Hematopoietic multipotent progenitor cell treated with erythropoietin and hydrocortisone succinate and interleukin-3 and kit ligand, for 6 days (in vitro differentiated cells): Measurements from ENCODE around the gene PTPN21.
"Not testable (repeated sequence)": the region's sequence is repeated elsewhere in the genome, so short reads cannot be mapped to it uniquely, and the experiment has no call there.

ENCODE experiments used
- DNase-seq: peaks from one replicate; pipeline ENCODE4 v3.0.0-alpha.2; 2015

PTPN21 gene

DNA sequence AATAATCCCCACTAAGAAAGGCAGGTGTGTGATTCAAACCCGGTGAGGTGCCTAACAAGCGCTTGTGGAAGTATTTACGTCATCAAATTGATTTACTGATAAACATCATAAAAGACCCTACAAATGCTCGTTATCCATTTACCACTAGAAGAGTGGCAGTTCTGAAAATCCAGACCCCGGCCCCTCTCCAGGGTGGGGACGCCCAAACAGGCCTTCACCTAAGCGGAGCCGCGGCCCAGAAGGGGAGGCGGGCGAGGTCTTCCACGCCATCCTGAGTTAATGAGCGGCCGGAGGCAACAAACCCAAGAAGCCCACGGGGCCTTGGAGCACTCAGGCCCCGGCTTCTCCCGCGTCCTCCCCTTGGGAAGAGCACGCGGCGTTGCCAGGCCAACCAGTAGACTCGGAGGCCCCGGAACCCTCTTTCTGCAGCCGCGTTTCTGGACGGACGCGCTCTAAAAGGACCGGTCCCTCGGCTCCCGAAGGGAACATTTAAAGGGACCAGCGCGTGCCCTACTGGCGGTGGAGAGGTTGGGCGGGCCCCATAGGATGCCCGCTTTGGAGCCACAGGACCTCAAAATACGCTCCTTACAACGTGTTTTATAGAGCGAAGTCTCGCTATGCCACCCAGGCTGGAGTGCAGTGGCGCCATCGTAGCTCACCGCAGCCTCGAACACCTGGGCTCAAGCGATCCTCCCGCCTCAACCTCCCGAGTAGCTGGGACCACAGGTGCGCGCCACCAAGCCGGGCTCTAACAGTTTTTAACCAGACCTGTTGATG lies 3.5 kb downstream of the PTPN21 start:
- peak; percentile 70 for DNase-seq

DNA sequence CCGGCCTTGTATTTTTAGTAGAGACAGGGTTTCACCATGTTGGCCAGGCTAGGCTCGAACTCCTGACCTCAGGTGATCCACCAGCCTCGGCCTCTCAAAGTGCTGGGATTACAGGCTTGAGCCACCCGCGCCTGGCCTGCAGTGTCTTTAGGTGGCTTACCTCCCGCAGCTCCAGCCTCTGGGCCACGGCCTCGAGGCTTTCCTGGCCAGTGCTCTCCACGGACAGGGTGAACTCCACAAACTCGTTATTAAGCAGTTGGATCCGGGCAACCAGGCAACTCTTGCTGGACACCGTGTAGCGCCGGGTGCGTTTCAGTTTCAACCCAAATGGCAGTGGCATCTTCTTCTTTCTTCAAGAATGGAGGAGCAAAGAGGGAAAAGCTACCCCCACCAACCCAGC lies 4.7 kb downstream of the PTPN21 start:
- no peak for DNase-seq

DNA sequence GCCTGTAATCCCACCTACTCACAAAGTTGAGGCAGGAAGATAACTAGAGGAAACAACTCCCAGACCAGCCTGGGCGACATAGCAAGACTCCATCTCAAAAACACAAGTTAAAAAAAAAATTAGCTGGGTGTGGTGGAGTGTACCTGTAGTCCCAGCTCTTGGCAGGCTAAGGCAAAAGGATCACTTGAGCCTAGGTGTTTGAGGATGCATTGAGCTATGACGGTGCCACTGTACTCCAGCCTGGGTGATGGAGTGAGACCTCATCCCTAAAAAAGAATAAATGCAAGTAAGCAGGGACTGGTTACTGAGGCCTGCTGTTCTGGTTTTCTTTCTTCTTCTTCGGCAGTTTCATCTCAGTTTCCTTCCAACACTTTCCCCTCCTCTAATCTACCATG lies 7.4 kb downstream of the PTPN21 start:
- no peak for DNase-seq

GRCh38 chr14:88546621-88547385 lies 8.0 kb downstream of the PTPN21 start:
- no peak for DNase-seq

DNA sequence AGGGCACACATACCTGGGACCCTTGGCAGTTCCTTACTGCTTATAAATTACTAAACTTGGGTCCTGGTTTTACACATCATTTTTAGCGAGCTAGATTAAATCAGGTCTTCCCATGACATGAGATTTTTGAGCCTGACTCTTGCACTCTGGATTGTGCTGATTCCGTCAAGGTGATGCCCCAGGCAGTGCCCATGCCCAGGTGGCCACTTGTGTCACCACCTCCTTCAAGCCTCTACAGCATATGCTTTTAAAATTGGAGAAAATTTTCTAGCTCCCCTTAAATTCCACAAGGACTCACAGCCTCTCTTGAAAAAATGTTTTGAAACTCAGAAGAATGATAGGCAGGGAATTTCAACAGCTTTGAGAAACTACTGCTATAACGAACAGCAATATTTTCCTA lies 9.6 kb downstream of the PTPN21 start:
- DNase-seq: no peak

GRCh38 chr14:88542857-88543795 lies 11.7 kb downstream of the PTPN21 start:
- no peak for DNase-seq

DNA sequence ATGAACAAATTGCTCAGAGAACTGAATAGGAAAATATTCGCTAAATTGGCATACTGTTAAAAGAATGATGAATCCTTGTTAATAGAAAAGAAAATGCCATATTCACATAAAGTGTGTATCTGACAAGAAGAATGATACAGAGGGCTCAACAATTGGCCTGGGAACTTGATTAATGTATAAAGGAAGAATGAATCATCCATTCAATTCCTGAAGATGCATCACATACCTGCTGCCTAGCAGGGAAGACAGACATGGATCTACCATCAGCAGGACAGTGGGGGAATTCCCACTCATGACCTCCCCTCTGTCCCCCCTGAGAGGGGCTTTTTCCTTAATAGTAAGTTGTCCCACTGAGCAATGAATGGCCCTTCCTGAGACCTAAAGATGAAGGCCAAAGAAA lies 13.5 kb downstream of the PTPN21 start:
- DNase-seq: no peak

DNA sequence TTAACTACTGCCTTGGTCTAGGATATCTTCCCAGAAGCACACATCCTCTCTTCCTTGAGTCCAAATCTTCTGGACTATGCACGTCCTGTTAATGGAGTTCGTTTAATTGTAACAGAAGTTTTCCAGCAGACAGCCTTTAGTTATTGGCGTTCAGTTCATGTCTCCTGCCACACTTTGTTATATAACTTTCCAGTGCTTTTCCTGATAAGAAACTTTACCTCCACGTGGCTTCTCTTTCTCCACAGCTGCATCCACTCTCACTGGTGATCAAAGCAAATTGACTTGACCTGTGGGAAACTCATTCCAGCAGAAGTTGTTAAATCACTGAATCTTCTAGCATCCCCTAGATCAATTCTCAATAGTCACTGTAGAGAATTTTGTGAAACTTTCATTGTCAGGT lies 19.0 kb downstream of the PTPN21 start:
- no peak for DNase-seq

DNA sequence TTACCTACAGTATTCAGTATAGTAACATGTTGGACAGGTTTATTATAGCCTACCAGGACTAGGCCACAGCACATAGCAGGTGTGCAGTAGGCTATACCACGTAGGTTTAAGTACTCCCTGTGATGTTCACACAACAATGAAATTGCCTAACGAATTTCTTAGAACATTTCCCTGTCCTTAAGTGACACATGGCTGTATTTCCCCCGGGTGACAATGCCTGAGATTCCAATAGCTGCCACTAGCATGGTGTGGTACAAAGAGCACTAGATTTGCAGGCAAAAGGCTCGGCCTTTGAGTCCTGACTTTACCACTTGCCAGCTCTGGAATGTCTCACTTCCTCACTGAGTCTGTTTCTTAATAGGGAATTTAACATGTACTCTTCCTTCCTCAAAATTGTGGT lies 19.7 kb downstream of the PTPN21 start:
- DNase-seq: no peak

GRCh38 chr14:88533064-88533602 lies 21.7 kb downstream of the PTPN21 start:
- DNase-seq: no peak

- not testable (repeated sequence) for DNase-seq
Measured at GRCh38 chr14:88529889-88530288, 24.9 kb downstream of the PTPN21 start.

DNA sequence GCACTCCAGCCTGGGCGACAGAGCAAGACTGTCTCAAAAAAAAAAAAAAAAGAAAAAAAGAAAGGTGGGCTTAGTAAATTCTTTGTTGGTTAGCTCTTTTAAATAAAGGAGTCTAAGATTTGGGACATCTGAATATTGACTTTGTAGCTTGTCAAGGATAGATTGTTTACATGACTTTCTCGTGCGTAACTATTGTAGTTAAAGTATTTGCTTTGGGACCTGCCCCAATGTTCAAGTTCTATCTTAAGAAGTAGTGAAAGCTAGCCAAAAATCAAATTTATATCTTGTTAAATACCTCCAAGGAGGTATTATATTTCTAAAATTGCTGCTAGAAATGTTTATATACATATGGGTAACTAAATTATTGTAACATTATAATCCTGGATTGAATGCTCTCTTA lies 32.4 kb downstream of the PTPN21 start:
- no peak for DNase-seq

- no peak for DNase-seq
Measured at GRCh38 chr14:88521818-88522217, 33.0 kb downstream of the PTPN21 start.

- DNase-seq: no peak
Measured at GRCh38 chr14:88519907-88520306, 34.9 kb downstream of the PTPN21 start.

DNA sequence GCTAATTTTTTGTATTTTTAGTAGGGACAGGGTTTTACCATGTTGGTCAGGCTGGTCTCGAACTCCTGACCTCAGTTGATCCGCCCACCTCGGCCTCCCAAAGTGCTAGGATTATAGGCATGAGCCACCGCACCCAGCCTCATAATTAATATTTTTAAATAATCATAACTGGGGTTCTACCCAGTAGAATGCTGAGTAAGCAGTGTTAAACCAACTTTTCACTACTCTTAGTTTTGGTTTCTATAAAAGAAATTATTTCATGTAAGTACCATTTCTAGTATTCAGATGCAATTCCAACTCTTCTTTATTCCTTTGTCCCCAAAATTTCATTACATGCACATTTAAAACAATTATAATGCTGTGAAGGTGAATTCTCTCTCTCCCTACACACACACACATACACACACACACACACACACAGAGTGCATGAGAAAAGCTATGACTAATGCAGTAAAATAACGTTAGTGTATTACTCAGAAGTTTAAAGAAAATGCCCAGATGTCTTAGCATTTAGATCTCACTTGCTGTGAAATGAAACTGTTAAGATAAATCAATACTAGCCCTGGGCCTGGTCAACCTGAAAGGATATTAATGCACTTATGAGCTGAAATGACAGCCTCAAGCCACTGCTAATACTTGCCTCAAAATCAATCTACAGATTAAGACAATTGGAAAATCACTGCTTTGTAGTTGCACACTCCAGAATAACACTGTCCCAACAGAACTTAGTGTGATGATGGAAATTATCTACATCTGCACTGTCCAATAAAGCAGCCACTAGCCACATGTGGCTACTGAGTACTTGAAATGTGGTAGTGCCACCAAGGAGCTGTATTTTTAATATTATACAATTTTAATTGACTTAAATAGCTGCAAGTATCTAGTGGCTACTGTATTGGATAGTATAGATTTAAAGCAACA lies 36.0 kb downstream of the PTPN21 start:
- no peak for DNase-seq

GRCh38 chr14:88516861-88517357 lies 37.9 kb downstream of the PTPN21 start:
- DNase-seq: no peak

GRCh38 chr14:88515499-88516221 lies 39.1 kb downstream of the PTPN21 start:
- no peak for DNase-seq

- DNase-seq: no peak
Measured at GRCh38 chr14:88507208-88507607, 47.6 kb downstream of the PTPN21 start.

- DNase-seq: no peak
Measured at GRCh38 chr14:88505621-88506020, 49.2 kb downstream of the PTPN21 start.

DNA sequence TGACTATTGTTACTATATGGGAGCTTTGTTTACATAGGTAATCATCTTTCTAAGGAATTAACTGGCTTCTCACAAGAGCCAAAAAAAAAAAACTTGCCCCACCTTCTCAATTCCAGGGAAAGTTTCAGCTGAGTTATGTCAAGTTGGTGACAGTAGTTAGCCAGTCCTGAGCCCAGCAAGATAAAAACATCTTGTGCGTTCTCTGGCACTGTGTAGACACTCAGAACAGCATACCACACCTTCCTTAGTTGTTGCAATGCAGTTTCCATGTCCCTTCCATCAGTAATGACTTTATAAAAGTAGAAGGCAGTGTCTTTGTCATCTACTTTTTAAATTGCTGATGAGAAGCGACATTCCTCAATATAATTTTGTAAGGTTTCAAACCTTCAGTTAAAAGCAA lies 50.2 kb downstream of the PTPN21 start:
- no peak for DNase-seq
